DOHH2 (cell line): ENCODE results near the gene C11orf54.

ENCODE experiments used
- CTCF ChIP-seq: fragments of 200-600 bp; sonication (generic); IDR thresholded peaks from one replicate; pipeline ENCODE4 v1.5.1; 2014; ENCODE audit warnings: antibody characterized with exemption, mild to moderate bottlenecking, low read depth, low read length; ENCODE audit not compliant: poor library complexity, severe bottlenecking
- EZH2phosphoT487 ChIP-seq: fragments of 200-600 bp; sonication (generic); IDR thresholded peaks from 2 replicates; pipeline ENCODE4 v1.6.1; 2017; ENCODE audit warnings: borderline replicate concordance, mild to moderate bottlenecking, antibody characterized with exemption, low read length, moderate library complexity, mixed read lengths

GRCh38 chr11:93738647-93739081, 2.8 kb upstream of the C11orf54 start:
- no peak for TF ChIP-seq CTCF
- TF ChIP-seq EZH2phosphoT487, result no peak
